ENCODE results near the gene MRPL49. TPM values are rescaled to one million over a fixed set of nuclear protein-coding genes. Genes with fewer than 3 reads are reported as not detected.
A peak's percentile ranks its signal among the peaks of the same experiment; 100 is the strongest.

The MRPL49 gene
- total and polyA plus RNA-seq, 2 of the 13 experiments (the other 11 are each of a cell fraction or from before 2014, with no cell fraction given), result 39.2 to 53.3 TPM

DNA sequence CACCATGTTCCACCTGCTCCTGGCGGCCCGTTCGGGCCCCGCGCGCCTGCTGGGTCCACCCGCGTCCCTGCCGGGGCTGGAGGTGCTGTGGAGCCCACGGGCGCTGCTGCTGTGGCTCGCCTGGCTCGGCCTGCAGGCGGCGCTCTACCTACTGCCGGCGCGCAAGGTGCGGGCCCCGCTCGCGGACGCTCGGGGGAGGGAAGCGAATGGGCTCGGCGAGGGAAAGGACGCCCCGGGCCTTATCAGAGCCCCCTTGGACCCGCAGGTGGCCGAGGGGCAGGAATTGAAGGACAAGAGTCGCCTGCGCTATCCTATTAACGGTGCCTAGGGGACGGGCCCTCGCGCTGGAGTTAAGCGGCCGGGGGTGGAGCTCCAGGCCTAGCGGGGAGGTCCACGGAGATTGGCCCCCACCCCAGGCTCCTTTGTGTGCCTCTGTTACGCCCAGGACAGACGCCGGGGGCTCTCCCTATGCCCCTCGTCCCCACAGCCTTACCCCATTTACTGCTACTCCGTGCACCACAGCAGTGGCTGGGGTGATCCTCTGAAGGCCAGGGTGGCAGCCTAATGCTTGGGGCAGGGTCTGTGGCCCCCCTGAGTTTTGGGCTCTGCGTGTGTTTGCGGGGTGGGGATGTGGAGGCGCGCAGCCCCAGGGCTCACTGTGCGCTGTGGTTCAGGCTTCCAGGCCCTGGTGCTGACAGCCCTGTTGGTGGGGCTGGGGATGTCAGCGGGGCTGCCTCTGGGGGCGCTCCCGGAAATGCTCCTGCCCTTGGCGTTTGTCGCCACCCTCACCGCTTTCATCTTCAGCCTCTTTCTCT is 9.4 kb upstream of the MRPL49 start (continued):
- TF ChIP-seq, protein P1, sequence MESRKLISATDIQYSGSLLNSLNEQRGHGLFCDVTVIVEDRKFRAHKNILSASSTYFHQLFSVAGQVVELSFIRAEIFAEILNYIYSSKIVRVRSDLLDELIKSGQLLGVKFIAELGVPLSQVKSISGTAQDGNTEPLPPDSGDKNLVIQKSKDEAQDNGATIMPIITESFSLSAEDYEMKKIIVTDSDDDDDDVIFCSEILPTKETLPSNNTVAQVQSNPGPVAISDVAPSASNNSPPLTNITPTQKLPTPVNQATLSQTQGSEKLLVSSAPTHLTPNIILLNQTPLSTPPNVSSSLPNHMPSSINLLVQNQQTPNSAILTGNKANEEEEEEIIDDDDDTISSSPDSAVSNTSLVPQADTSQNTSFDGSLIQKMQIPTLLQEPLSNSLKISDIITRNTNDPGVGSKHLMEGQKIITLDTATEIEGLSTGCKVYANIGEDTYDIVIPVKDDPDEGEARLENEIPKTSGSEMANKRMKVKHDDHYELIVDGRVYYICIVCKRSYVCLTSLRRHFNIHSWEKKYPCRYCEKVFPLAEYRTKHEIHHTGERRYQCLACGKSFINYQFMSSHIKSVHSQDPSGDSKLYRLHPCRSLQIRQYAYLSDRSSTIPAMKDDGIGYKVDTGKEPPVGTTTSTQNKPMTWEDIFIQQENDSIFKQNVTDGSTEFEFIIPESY (CRISPR knock-in tag; IDR thresholded peaks at IDR 0.05), result no peak
- TF ChIP-seq CBX2 (IDR thresholded peaks at IDR 0.05; ENCODE audit: low read depth, low read length) (no peak), CBX2 (CRISPR knock-in tag; IDR thresholded peaks at IDR 0.05; ENCODE audit: low read depth) (no peak), ZBTB3 (CRISPR knock-in tag; IDR thresholded peaks at IDR 0.05; ENCODE audit: borderline replicate concordance, low read depth) (no peak), ZFP41 (CRISPR knock-in tag; IDR thresholded peaks at IDR 0.05; ENCODE audit: borderline replicate concordance) (peak; percentile 59; the same call in 1 of the 2 replicates), MEF2D (CRISPR knock-in tag; IDR thresholded peaks at IDR 0.05) (no peak; the same call in 1 of the 2 replicates), NAIF1 (CRISPR knock-in tag; IDR thresholded peaks at IDR 0.05; ENCODE audit: borderline replicate concordance) (no peak), EED (CRISPR knock-in tag; IDR thresholded peaks at IDR 0.05) (no peak), ZKSCAN1 (IDR thresholded peaks at IDR 0.05; ENCODE audit: low read length) (no peak), KDM1A (CRISPR knock-in tag; IDR thresholded peaks at IDR 0.05) (peak; percentile 37; the same call in 1 of the 2 replicates)
- TF ChIP-seq, protein P2, sequence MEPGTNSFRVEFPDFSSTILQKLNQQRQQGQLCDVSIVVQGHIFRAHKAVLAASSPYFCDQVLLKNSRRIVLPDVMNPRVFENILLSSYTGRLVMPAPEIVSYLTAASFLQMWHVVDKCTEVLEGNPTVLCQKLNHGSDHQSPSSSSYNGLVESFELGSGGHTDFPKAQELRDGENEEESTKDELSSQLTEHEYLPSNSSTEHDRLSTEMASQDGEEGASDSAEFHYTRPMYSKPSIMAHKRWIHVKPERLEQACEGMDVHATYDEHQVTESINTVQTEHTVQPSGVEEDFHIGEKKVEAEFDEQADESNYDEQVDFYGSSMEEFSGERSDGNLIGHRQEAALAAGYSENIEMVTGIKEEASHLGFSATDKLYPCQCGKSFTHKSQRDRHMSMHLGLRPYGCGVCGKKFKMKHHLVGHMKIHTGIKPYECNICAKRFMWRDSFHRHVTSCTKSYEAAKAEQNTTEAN (CRISPR knock-in tag; conservative IDR thresholded peaks at IDR 0.05), result no peak
- TF ChIP-seq, protein P3, sequence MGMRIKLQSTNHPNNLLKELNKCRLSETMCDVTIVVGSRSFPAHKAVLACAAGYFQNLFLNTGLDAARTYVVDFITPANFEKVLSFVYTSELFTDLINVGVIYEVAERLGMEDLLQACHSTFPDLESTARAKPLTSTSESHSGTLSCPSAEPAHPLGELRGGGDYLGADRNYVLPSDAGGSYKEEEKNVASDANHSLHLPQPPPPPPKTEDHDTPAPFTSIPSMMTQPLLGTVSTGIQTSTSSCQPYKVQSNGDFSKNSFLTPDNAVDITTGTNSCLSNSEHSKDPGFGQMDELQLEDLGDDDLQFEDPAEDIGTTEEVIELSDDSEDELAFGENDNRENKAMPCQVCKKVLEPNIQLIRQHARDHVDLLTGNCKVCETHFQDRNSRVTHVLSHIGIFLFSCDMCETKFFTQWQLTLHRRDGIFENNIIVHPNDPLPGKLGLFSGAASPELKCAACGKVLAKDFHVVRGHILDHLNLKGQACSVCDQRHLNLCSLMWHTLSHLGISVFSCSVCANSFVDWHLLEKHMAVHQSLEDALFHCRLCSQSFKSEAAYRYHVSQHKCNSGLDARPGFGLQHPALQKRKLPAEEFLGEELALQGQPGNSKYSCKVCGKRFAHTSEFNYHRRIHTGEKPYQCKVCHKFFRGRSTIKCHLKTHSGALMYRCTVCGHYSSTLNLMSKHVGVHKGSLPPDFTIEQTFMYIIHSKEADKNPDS (CRISPR knock-in tag; IDR thresholded peaks at IDR 0.05), result no peak
- TF ChIP-seq, protein P4, sequence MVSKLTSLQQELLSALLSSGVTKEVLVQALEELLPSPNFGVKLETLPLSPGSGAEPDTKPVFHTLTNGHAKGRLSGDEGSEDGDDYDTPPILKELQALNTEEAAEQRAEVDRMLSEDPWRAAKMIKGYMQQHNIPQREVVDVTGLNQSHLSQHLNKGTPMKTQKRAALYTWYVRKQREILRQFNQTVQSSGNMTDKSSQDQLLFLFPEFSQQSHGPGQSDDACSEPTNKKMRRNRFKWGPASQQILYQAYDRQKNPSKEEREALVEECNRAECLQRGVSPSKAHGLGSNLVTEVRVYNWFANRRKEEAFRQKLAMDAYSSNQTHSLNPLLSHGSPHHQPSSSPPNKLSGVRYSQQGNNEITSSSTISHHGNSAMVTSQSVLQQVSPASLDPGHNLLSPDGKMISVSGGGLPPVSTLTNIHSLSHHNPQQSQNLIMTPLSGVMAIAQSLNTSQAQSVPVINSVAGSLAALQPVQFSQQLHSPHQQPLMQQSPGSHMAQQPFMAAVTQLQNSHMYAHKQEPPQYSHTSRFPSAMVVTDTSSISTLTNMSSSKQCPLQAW (CRISPR knock-in tag; IDR thresholded peaks at IDR 0.05), result peak; percentile 29; the same call in 1 of the 2 replicates
- TF ChIP-seq, protein P5, sequence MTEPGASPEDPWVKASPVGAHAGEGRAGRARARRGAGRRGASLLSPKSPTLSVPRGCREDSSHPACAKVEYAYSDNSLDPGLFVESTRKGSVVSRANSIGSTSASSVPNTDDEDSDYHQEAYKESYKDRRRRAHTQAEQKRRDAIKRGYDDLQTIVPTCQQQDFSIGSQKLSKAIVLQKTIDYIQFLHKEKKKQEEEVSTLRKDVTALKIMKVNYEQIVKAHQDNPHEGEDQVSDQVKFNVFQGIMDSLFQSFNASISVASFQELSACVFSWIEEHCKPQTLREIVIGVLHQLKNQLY (CRISPR knock-in tag; IDR thresholded peaks at IDR 0.05), result no peak
- TF ChIP-seq, protein P6, sequence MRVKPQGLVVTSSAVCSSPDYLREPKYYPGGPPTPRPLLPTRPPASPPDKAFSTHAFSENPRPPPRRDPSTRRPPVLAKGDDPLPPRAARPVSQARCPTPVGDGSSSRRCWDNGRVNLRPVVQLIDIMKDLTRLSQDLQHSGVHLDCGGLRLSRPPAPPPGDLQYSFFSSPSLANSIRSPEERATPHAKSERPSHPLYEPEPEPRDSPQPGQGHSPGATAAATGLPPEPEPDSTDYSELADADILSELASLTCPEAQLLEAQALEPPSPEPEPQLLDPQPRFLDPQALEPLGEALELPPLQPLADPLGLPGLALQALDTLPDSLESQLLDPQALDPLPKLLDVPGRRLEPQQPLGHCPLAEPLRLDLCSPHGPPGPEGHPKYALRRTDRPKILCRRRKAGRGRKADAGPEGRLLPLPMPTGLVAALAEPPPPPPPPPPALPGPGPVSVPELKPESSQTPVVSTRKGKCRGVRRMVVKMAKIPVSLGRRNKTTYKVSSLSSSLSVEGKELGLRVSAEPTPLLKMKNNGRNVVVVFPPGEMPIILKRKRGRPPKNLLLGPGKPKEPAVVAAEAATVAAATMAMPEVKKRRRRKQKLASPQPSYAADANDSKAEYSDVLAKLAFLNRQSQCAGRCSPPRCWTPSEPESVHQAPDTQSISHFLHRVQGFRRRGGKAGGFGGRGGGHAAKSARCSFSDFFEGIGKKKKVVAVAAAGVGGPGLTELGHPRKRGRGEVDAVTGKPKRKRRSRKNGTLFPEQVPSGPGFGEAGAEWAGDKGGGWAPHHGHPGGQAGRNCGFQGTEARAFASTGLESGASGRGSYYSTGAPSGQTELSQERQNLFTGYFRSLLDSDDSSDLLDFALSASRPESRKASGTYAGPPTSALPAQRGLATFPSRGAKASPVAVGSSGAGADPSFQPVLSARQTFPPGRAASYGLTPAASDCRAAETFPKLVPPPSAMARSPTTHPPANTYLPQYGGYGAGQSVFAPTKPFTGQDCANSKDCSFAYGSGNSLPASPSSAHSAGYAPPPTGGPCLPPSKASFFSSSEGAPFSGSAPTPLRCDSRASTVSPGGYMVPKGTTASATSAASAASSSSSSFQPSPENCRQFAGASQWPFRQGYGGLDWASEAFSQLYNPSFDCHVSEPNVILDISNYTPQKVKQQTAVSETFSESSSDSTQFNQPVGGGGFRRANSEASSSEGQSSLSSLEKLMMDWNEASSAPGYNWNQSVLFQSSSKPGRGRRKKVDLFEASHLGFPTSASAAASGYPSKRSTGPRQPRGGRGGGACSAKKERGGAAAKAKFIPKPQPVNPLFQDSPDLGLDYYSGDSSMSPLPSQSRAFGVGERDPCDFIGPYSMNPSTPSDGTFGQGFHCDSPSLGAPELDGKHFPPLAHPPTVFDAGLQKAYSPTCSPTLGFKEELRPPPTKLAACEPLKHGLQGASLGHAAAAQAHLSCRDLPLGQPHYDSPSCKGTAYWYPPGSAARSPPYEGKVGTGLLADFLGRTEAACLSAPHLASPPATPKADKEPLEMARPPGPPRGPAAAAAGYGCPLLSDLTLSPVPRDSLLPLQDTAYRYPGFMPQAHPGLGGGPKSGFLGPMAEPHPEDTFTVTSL (CRISPR knock-in tag; IDR thresholded peaks at IDR 0.05; ENCODE audit: borderline replicate concordance), result no peak

Measured in HepG2 (cell line).